Right renal cortex interstitium (tissue), 3 donors: ENCODE measurements around the gene AOPEP. TPM values are rescaled to one million over a fixed set of nuclear protein-coding genes. Genes with fewer than 3 reads are reported as not detected.

Experiments used
- DNase-seq, 3 donors: peaks; one replicate each; pipeline ENCODE4 v3.0.0-alpha.2; 2013; ENCODE audit warnings: low read depth in 3 of 3, low spot score in 2 of 3
- polyA plus RNA-seq, 3 donors: library from polyadenylated mRNA; unstranded; fragments of 120-200 nt; gene quantifications; one replicate each; pipeline ENCODE4 v1.2.1, GENCODE V29; 2013; ENCODE audit not compliant: insufficient read length in 3 of 3

Gene AOPEP
- polyA plus RNA-seq, 3 donors: 47.3 to 58.7 (median 51.8) TPM

GRCh38 chr9:95135756-95136155 lies 409.3 kb downstream of the AOPEP start:
- DNase-seq: no peak

Other genes with a start within 250 kb of the AOPEP start
- under 1 TPM; 0.21 to 0.54 (median 0.50) TPM for gene PCAT7, start 171.6 kb upstream of the AOPEP start, polyA plus RNA-seq
- under 1 TPM in 2 of 3 donors, not detected in 1; 0.10 to 0.21 TPM for gene FBP2, start 132.9 kb upstream of the AOPEP start, polyA plus RNA-seq
- 10 to 100 TPM; 51.3 to 59.1 (median 54.4) TPM for gene FBP1, start 87.2 kb upstream of the AOPEP start, polyA plus RNA-seq